Measurements from ENCODE around the gene TNFSF11.

- no peak for TF ChIP-seq CTCF (conservative IDR thresholded peaks at IDR 0.05)
- TF ChIP-seq ZFX (IDR thresholded peaks at IDR 0.05): no peak
These were observed 6.7 kb downstream of the TNFSF11 start for GRCh38 chr13:42580644-42581043.

Data from C4-2B (cell line).